H9 (cell line): ENCODE data around the gene EFCAB6. TPM values are rescaled to one million over a fixed set of nuclear protein-coding genes. Genes with fewer than 3 reads are reported as not detected.

ENCODE experiments used
- DNase-seq: peaks from one replicate; pipeline ENCODE4 v3.0.0-alpha.2; 2017
- H2AFZ ChIP-seq: one replicate; pipeline ENCODE4 v1.6.1; 2013; ENCODE audit warnings: mild to moderate bottlenecking, low read length, control low read depth, moderate library complexity
- H2AK5ac ChIP-seq: 2 replicates; pipeline ENCODE4 v1.6.1; 2013; ENCODE audit warnings: low read length, control low read depth, mixed read lengths; ENCODE audit not compliant: insufficient read length
- H2BK120ac ChIP-seq: one replicate; pipeline ENCODE4 v1.6.1; 2013; ENCODE audit warnings: low read depth, mild to moderate bottlenecking, low read length, control low read depth, inconsistent platforms; ENCODE audit not compliant: poor library complexity, severe bottlenecking
- H2BK12ac ChIP-seq: 2 replicates; pipeline ENCODE4 v1.6.1; 2013; ENCODE audit warnings: low read length, control low read depth, mixed read lengths, low read depth; ENCODE audit not compliant: insufficient read length
- H2BK15ac ChIP-seq: 2 replicates; pipeline ENCODE4 v1.6.1; 2013; ENCODE audit warnings: low read depth, low read length, control low read depth
- H2BK20ac ChIP-seq: one replicate; pipeline ENCODE4 v1.6.1; 2013; ENCODE audit warnings: low read depth, mild to moderate bottlenecking, low read length, control low read depth, inconsistent platforms; ENCODE audit not compliant: poor library complexity, severe bottlenecking
- H2BK5ac ChIP-seq: 2 replicates; pipeline ENCODE4 v1.6.1; 2013; ENCODE audit warnings: low read length, control low read depth, mixed read lengths; ENCODE audit not compliant: insufficient read length
- H3K14ac ChIP-seq: 2 replicates; pipeline ENCODE4 v1.6.1; 2013; ENCODE audit warnings: low read length, control low read depth; ENCODE audit not compliant: insufficient read depth
- H3K18ac ChIP-seq: 2 replicates; pipeline ENCODE4 v1.6.1; 2013; ENCODE audit warnings: low read depth, mild to moderate bottlenecking, mixed read lengths, low read length, control low read depth; ENCODE audit not compliant: insufficient read length
- H3K23ac ChIP-seq: 2 replicates; pipeline ENCODE4 v1.6.1; 2013; ENCODE audit warnings: low read length, control low read depth, mixed read lengths, low read depth; ENCODE audit not compliant: insufficient read length
- H3K23me2 ChIP-seq: 2 replicates; pipeline ENCODE4 v1.6.1; 2013; ENCODE audit warnings: low read depth, mild to moderate bottlenecking, mixed read lengths, low read length, control low read depth; ENCODE audit not compliant: insufficient read length, poor library complexity, severe bottlenecking
- H3K27ac ChIP-seq: 2 replicates; pipeline ENCODE4 v1.5.1; 2013; ENCODE audit warnings: low read length, control low read depth, mixed read lengths, low read depth; ENCODE audit not compliant: insufficient read length
- H3K27me3 ChIP-seq: 2 replicates; pipeline ENCODE4 v1.6.1; 2013; ENCODE audit warnings: low read length, control low read depth, inconsistent platforms; ENCODE audit not compliant: insufficient read depth
- H3K4ac ChIP-seq: 2 replicates; pipeline ENCODE4 v1.6.1; 2013; ENCODE audit warnings: low read depth, mild to moderate bottlenecking, control low read depth, inconsistent platforms, low read length, moderate library complexity
- H3K4me1 ChIP-seq: 2 replicates; pipeline ENCODE4 v1.6.1; 2013; ENCODE audit warnings: low read length, control low read depth, inconsistent platforms; ENCODE audit not compliant: insufficient read depth
- H3K4me2 ChIP-seq: 2 replicates; pipeline ENCODE4 v1.6.1; 2013; ENCODE audit warnings: low read length, control low read depth, mixed read lengths; ENCODE audit not compliant: insufficient read length, insufficient read depth
- H3K56ac ChIP-seq: 2 replicates; pipeline ENCODE4 v1.6.1; 2013; ENCODE audit warnings: low read depth, mild to moderate bottlenecking, mixed read lengths, low read length, control low read depth; ENCODE audit not compliant: insufficient read length
- H3K79me1 ChIP-seq: 2 replicates; pipeline ENCODE4 v1.6.1; 2013; ENCODE audit warnings: low read depth, mild to moderate bottlenecking, moderate library complexity, low read length, control low read depth, inconsistent platforms; ENCODE audit not compliant: insufficient read depth, poor library complexity, severe bottlenecking
- H3K79me2 ChIP-seq: 2 replicates; pipeline ENCODE4 v1.6.1; 2013; ENCODE audit warnings: low read length, control low read depth, inconsistent platforms; ENCODE audit not compliant: insufficient read depth
- H3K9ac ChIP-seq: 2 replicates; pipeline ENCODE4 v1.6.1; 2013; ENCODE audit warnings: low read length, control low read depth, mixed read lengths; ENCODE audit not compliant: insufficient read length; ENCODE audit errors: extremely low read depth
- H3K9me3 ChIP-seq: one replicate; pipeline ENCODE4 v1.6.1; 2013; ENCODE audit warnings: low read depth, low read length, inconsistent platforms; ENCODE audit not compliant: control insufficient read depth
- H3T11ph ChIP-seq: one replicate; pipeline ENCODE4 v1.6.1; 2013; ENCODE audit warnings: mild to moderate bottlenecking, low read length, control low read depth, inconsistent platforms
- H4K20me1 ChIP-seq: one replicate; pipeline ENCODE4 v1.6.1; 2013; ENCODE audit not compliant: control insufficient read depth, insufficient read length, insufficient read depth
- H4K5ac ChIP-seq: 2 replicates; pipeline ENCODE4 v1.6.1; 2013; ENCODE audit warnings: low read depth, mild to moderate bottlenecking, mixed read lengths, low read length, control low read depth; ENCODE audit not compliant: insufficient read length
- H4K8ac ChIP-seq: replicated peaks from 2 replicates; pipeline ENCODE4 v1.6.1; 2013; ENCODE audit warnings: low read length, control low read depth, mixed read lengths, low read depth; ENCODE audit not compliant: insufficient read length
- H4K91ac ChIP-seq: 2 replicates; pipeline ENCODE4 v1.6.1; 2013; ENCODE audit warnings: low read depth, mild to moderate bottlenecking, moderate library complexity, mixed read lengths, low read length, control low read depth; ENCODE audit not compliant: insufficient read length
- H3K27ac Mint-ChIP-seq, 3 experiments: 2 replicates in 2 of 3; 3 replicates in 1 of 3; pipeline ENCODE4 v1.8.0; 2020 to 2021; ENCODE audit warnings: mixed read lengths in 3 of 3, mild to moderate bottlenecking in 1 of 3, moderate library complexity in 1 of 3
- H3K27me3 Mint-ChIP-seq: 2 replicates; pipeline ENCODE4 v1.8.0; 2021; ENCODE audit warnings: low read depth, mild to moderate bottlenecking, moderate library complexity, mixed read lengths
- H3K36me3 Mint-ChIP-seq, 3 experiments: 2 replicates in 2 of 3; 3 replicates in 1 of 3; pipeline ENCODE4 v1.8.0; 2020 to 2021; ENCODE audit warnings: low read depth in 3 of 3, mixed read lengths in 3 of 3; ENCODE audit not compliant: insufficient read depth in 1 of 3
- H3K4me1 Mint-ChIP-seq, 2 experiments: 2 replicates each; pipeline ENCODE4 v1.8.0; 2020; ENCODE audit warnings: mixed read lengths in 2 of 2
- H3K4me3 Mint-ChIP-seq, 2 experiments: 2 replicates in 1 of 2; 3 replicates in 1 of 2; pipeline ENCODE4 v1.8.0; 2020 to 2021; ENCODE audit warnings: mild to moderate bottlenecking in 2 of 2, mixed read lengths in 2 of 2, moderate library complexity in 1 of 2
- H3K9me3 Mint-ChIP-seq, 2 experiments: 2 replicates in 1 of 2; 3 replicates in 1 of 2; pipeline ENCODE4 v1.8.0; 2020; ENCODE audit warnings: mild to moderate bottlenecking in 2 of 2, mixed read lengths in 2 of 2, moderate library complexity in 1 of 2
- CTCF ChIP-seq: fragments of 200-600 bp; sonication (generic); conservative IDR thresholded peaks from 3 replicates; pipeline ENCODE4 v1.8.0; 2021; ENCODE audit warnings: antibody characterized with exemption, mild to moderate bottlenecking
- WGBS: extraction: QIAGEN DNeasy Blood & Tissue Kit; methylation state at CpG from one replicate; pipeline ENCODE4 v1.1.7; 2013; ENCODE audit warnings: missing lambda C conversion rate, low lambda C conversion rate, mixed read lengths; ENCODE audit not compliant: insufficient read length; ENCODE audit errors: extremely low coverage; 5-methylcytosine and 5-hydroxymethylcytosine counted together
- total RNA-seq: library from RNA; stranded (reverse); gene quantifications from 2 replicates; pipeline ENCODE4 v1.2.1, GENCODE V29; 2021

EFCAB6 gene
- total RNA-seq, 1 experiment from 2014 or later, result 0.31 TPM

- no peak overlapping the region for H4K8ac ChIP-seq
- Mint-ChIP-seq H3K36me3 (no peaks in the 10 kb centered on the region), H3K27ac (no peak overlapping the region), H3K27me3 (peaks cover 9% of the 10 kb centered on the region), H3K4me3 (no peak overlapping the region), H3K9me3 (no peaks in the 10 kb centered on the region), H3K4me1 (peaks cover 11 to 14% of the 10 kb centered on the region in 2 experiments)
- no peak for TF ChIP-seq CTCF
- DNase-seq, result no peak
- H3K79me1 ChIP-seq, result no peaks in the 10 kb centered on the region
- no peak overlapping the region for H2BK15ac ChIP-seq
- H4K20me1 ChIP-seq, result no peaks in the 10 kb centered on the region
- no peak overlapping the region for H3T11ph ChIP-seq
- no peak overlapping the region for H2AFZ ChIP-seq
- H2BK20ac ChIP-seq, result no peak overlapping the region
- no peak overlapping the region for H3K23ac ChIP-seq
- WGBS, result no CpG with 5 or more reads among the region's 13 CpGs
- no peak overlapping the region for H3K4me2 ChIP-seq
- H3K79me2 ChIP-seq, result no peaks in the 10 kb centered on the region
- H3K56ac ChIP-seq, result no peak overlapping the region
- no peak overlapping the region for H4K5ac ChIP-seq
- H3K9me3 ChIP-seq, result no peaks in the 10 kb centered on the region
- H3K27me3 ChIP-seq, result no peaks in the 10 kb centered on the region
- H3K4ac ChIP-seq, result no peak overlapping the region
- no peak overlapping the region for H4K91ac ChIP-seq
- no peak overlapping the region for H3K18ac ChIP-seq
- H2BK5ac ChIP-seq, result no peak overlapping the region
- no peaks in the 10 kb centered on the region for H3K23me2 ChIP-seq
- no peak overlapping the region for H2BK12ac ChIP-seq
- H3K9ac ChIP-seq, result no peak overlapping the region
- H2BK120ac ChIP-seq, result no peak overlapping the region
- H3K27ac ChIP-seq, result no peak overlapping the region
- H3K4me1 ChIP-seq, result no peaks in the 10 kb centered on the region
- H2AK5ac ChIP-seq, result no peak overlapping the region
- H3K14ac ChIP-seq, result no peak overlapping the region
These were observed 328.8 kb downstream of the EFCAB6 start for GRCh38 chr22:43483266-43483665.
